HepG2 (cell line): Measurements from ENCODE around the gene ZNF655. TPM values are rescaled to one million over a fixed set of nuclear protein-coding genes. Genes with fewer than 3 reads are reported as not detected.

Experiments
- ATAC-seq: fragments of 200-7000 bp; cut with Tn5 transposase; 3 replicates; pipeline ENCODE4 v1.9.1; 2020; ENCODE audit warnings: mild to moderate bottlenecking, moderate library complexity
- BruUV-seq: library from RNA; stranded (reverse); fragments of 400-500 nt; replicated peaks from 2 replicates; lab custom pipeline; 2021; lab: Mats Ljungman, UMichigan
- CTCF ChIA-PET: fragments of 300-600 bp; formaldehyde crosslinking; extraction: SDS; loops from one replicate; lab custom pipeline; 2021; ENCODE audit warnings: low total read pairs, inconsistent platforms, low intra/inter-chr PET ratio; lab: Yijun Ruan, JAX
- POLR2A ChIA-PET: fragments of 350-600 bp; sonication (Branson Sonifier 250); formaldehyde crosslinking; loops from one replicate; lab custom pipeline; 2020; ENCODE audit warnings: antibody characterized with exemption, inconsistent platforms; lab: Yijun Ruan, JAX
- DNase-seq: peaks from one replicate; pipeline ENCODE4 v3.0.0-alpha.2; 2015; ENCODE audit warnings: low spot score
- FAIRE-seq: peaks from 3 replicates; lab custom pipeline; 2011; peaks lifted over from hg19 to GRCh38; lab: Jason Lieb, UNC
- H2AFZ ChIP-seq: one replicate; pipeline ENCODE4 v1.6.1; 2011; ENCODE audit warnings: low read length, inconsistent platforms
- H3K27ac ChIP-seq: fragments of 300-600 bp; 3 replicates; pipeline ENCODE4 v1.8.0; 2011; ENCODE audit warnings: mixed run types, mild to moderate bottlenecking, mixed read lengths, low read length, inconsistent platforms; ENCODE audit not compliant: insufficient read depth; ENCODE audit errors: extremely low read length
- H3K27me3 ChIP-seq, 2 experiments: fragments of 200-600 bp in 1 of 2; 2 replicates in 1 of 2; 3 replicates in 1 of 2; pipeline versions ENCODE4 v1.6.0 to v1.8.0; 2011; ENCODE audit warnings: low read length in 2 of 2, mild to moderate bottlenecking in 2 of 2, moderate library complexity in 2 of 2, inconsistent platforms in 1 of 2; ENCODE audit not compliant: insufficient read depth in 2 of 2, control insufficient read depth in 1 of 2
- H3K36me3 ChIP-seq, 2 experiments: fragments of 200-600 bp in 1 of 2; replicated peaks in 1 of 2; 2 replicates in 1 of 2; 3 replicates in 1 of 2; pipeline versions ENCODE4 v1.5.1 to v1.8.0; 2011; ENCODE audit warnings: low read length in 2 of 2, inconsistent platforms in 1 of 2; ENCODE audit not compliant: insufficient read depth in 2 of 2, control insufficient read depth in 1 of 2
- H3K4me1 ChIP-seq: 2 replicates; pipeline ENCODE4 v1.5.1; 2012; ENCODE audit warnings: low read length, inconsistent platforms; ENCODE audit not compliant: insufficient read depth
- H3K4me2 ChIP-seq: 2 replicates; pipeline ENCODE4 v1.6.0; 2011; ENCODE audit warnings: low read depth, low read length, inconsistent platforms
- H3K4me3 ChIP-seq, 3 experiments: fragments of 200-600 bp in 1 of 3; sonication (generic), shearing (Covaris generic) in 1 of 3; replicated peaks in 1 of 3; 2 replicates each; pipeline ENCODE4 v1.5.1; 2011 to 2016; ENCODE audit warnings: low read length in 3 of 3, inconsistent platforms in 2 of 3, low read depth in 2 of 3, mild to moderate bottlenecking in 2 of 3, control low read depth in 1 of 3, mixed read lengths in 1 of 3; ENCODE audit not compliant: insufficient read depth in 1 of 3
- H3K79me2 ChIP-seq: one replicate; pipeline ENCODE4 v1.6.1; 2011; ENCODE audit warnings: low read length, inconsistent platforms; ENCODE audit not compliant: insufficient read depth
- H3K9ac ChIP-seq: 2 replicates; pipeline ENCODE4 v1.6.0; 2011; ENCODE audit warnings: mild to moderate bottlenecking, low read depth, low read length, inconsistent platforms; ENCODE audit not compliant: insufficient read depth
- H3K9me3 ChIP-seq: 2 replicates; pipeline ENCODE4 v1.5.1; 2012; ENCODE audit warnings: mild to moderate bottlenecking, low read length
- H4K20me1 ChIP-seq: 2 replicates; pipeline ENCODE4 v1.6.0; 2011; ENCODE audit warnings: inconsistent platforms, mild to moderate bottlenecking, low read length, moderate library complexity; ENCODE audit not compliant: insufficient read depth
- BORCS8-MEF2B ChIP-seq: sonication (generic); formaldehyde crosslinking; IDR thresholded peaks from 2 replicates; pipeline ENCODE4 v1.8.0; 2022; ENCODE audit warnings: mild to moderate bottlenecking, missing genetic modification reagents
- CHCHD3 ChIP-seq: sonication (generic); formaldehyde crosslinking; IDR thresholded peaks from 2 replicates; pipeline ENCODE4 v1.8.0; 2022; ENCODE audit warnings: mild to moderate bottlenecking, missing genetic modification reagents, moderate library complexity
- FOXP1 ChIP-seq, 2 experiments: fragments of 450-650 bp in 1 of 2; IDR thresholded peaks; 2 replicates each; pipeline ENCODE4 v1.6.1; 2017 to 2018; ENCODE audit warnings: antibody characterized with exemption in 1 of 2
- GATAD1 ChIP-seq: IDR thresholded peaks from 2 replicates; pipeline ENCODE4 v1.6.1; 2016; ENCODE audit warnings: missing genetic modification reagents, missing compliant biosample characterization
- KDM6A ChIP-seq: IDR thresholded peaks from 2 replicates; pipeline ENCODE4 v1.6.1; 2016; ENCODE audit warnings: low read depth
- MBNL3 ChIP-seq: fragments of 250-450 bp; sonication (Bioruptor Pico); conservative IDR thresholded peaks from 2 replicates; pipeline ENCODE4 v1.8.0; 2022; ENCODE audit warnings: mild to moderate bottlenecking, inconsistent platforms
- MYC ChIP-seq: sonication (generic); formaldehyde crosslinking; IDR thresholded peaks from 2 replicates; pipeline ENCODE4 v1.9.0; 2021; ENCODE audit warnings: missing genetic modification reagents, borderline replicate concordance
- TSC22D2 ChIP-seq: sonication (generic); formaldehyde crosslinking; IDR thresholded peaks from 2 replicates; pipeline ENCODE4 v1.5.1; 2020; ENCODE audit warnings: missing genetic modification reagents, mild to moderate bottlenecking, borderline replicate concordance
- ZMYM2 ChIP-seq: sonication (generic); formaldehyde crosslinking; IDR thresholded peaks from 2 replicates; pipeline ENCODE4 v1.8.0; 2022; ENCODE audit warnings: mild to moderate bottlenecking, missing genetic modification reagents
- ZNF205 ChIP-seq: IDR thresholded peaks from 2 replicates; pipeline ENCODE4 v1.6.1; 2018; ENCODE audit warnings: missing biosample characterization, missing genetic modification reagents
- ZNF33B ChIP-seq: sonication (generic); formaldehyde crosslinking; IDR thresholded peaks from 2 replicates; pipeline ENCODE4 v1.5.1; 2020; ENCODE audit warnings: mild to moderate bottlenecking, missing genetic modification reagents
- WGBS: methylation state at CpG from one replicate; pipeline ENCODE4 v1.1.6; 2017; ENCODE audit warnings: low lambda C conversion rate; 5-methylcytosine and 5-hydroxymethylcytosine counted together
- in situ Hi-C: cut with HindIII; loops from 2 replicates; pipeline ENCODE4 v1.10.0; 2017; ENCODE audit warnings: low pct_unique_long_range_greater_than_20kb; ENCODE audit not compliant: extremely low pct_ligation_motif_present
- intact Hi-C: fragments of 100-400 bp; cut with micrococcal nuclease; formaldehyde crosslinking; loops from one replicate; pipeline ENCODE4 v1.10.0; 2022; ENCODE audit not compliant: unreplicated experiment
- polyA plus RNA-seq, 8 experiments: library from polyadenylated mRNA; depleted of rRNA in 3 of 8; stranded (reverse) in 7 of 8; unstranded in 1 of 8; fragments of >200 nt; fragmentation: Illumina TruSeq in 4 of 8; extraction: Trizol in 4 of 8; gene quantifications; 2 replicates each; pipeline versions ENCODE4 v1.2.1 to v1.2.3, GENCODE V29; 2011 to 2016; ENCODE audit warnings: low read depth in 4 of 8, missing spikeins in 1 of 8, mixed read lengths in 1 of 8; ENCODE audit not compliant: insufficient read depth in 1 of 8
- total RNA-seq, 5 experiments: library from RNA; depleted of rRNA; stranded (reverse); fragments of >200 nt; fragmentation: Illumina TruSeq; extraction: Trizol; gene quantifications; 2 replicates each; pipeline ENCODE4 v1.2.3, GENCODE V29; 2016; ENCODE audit warnings: low read depth in 1 of 5
- TF ChIP-seq, protein P1 (sequence below): sonication (generic); formaldehyde crosslinking; IDR thresholded peaks from 2 replicates; pipeline ENCODE4 v1.4.0; 2020; ENCODE audit warnings: missing genetic modification reagents, mild to moderate bottlenecking, borderline replicate concordance
- TF ChIP-seq, protein P2 (sequence below): sonication (generic); formaldehyde crosslinking; IDR thresholded peaks from 2 replicates; pipeline ENCODE4 v1.8.0; 2022; ENCODE audit warnings: missing genetic modification reagents, mild to moderate bottlenecking, inconsistent platforms, borderline replicate concordance

ZNF655 gene
- total and polyA plus RNA-seq, 2 of the 13 experiments (the other 11 are each of a cell fraction or from before 2014, with no cell fraction given): 53.4 to 75.6 TPM

- Histone ChIP-seq H3K27me3 (no peaks in the 10 kb centered on the region; a peak in 1 of 5 replicates), H3K4me1 (peaks cover 32% of the 10 kb centered on the region), H3K9me3 (no peaks in the 10 kb centered on the region), H2AFZ (no peak overlapping the region), H4K20me1 (peaks cover 5% of the 10 kb centered on the region; the same call in 1 of the 2 replicates), H3K4me2 (no peak overlapping the region), H3K27ac (no peak overlapping the region), H3K9ac (no peak overlapping the region), H3K4me3 (no peak overlapping the region), H3K79me2 (peaks cover 32% of the 10 kb centered on the region), H3K36me3 (peaks cover 20 to 59% of the 10 kb centered on the region in 2 experiments)
- DNase-seq (no peak), FAIRE-seq (no peak), ATAC-seq (no peak)
- 82% methylated on average over 10 of the region's 10 CpGs for WGBS
- ChIA-PET POLR2A (interaction anchor here (0.6 to 1.1 kb wide), 3 partner anchors 9 to 59 kb away, joined by 4 to 5 read pairs (median 4); partner anchors contain the start of genes FAM200A and ZKSCAN5), CTCF (no interaction called here)
- TF ChIP-seq MYC (CRISPR knock-in tag): no peak
- no peak for TF ChIP-seq FOXP1 (IDR thresholded peaks at IDR 0.05)
- TF ChIP-seq FOXP1 (CRISPR knock-in tag; IDR thresholded peaks at IDR 0.05): no peak
- TF ChIP-seq, protein P1, sequence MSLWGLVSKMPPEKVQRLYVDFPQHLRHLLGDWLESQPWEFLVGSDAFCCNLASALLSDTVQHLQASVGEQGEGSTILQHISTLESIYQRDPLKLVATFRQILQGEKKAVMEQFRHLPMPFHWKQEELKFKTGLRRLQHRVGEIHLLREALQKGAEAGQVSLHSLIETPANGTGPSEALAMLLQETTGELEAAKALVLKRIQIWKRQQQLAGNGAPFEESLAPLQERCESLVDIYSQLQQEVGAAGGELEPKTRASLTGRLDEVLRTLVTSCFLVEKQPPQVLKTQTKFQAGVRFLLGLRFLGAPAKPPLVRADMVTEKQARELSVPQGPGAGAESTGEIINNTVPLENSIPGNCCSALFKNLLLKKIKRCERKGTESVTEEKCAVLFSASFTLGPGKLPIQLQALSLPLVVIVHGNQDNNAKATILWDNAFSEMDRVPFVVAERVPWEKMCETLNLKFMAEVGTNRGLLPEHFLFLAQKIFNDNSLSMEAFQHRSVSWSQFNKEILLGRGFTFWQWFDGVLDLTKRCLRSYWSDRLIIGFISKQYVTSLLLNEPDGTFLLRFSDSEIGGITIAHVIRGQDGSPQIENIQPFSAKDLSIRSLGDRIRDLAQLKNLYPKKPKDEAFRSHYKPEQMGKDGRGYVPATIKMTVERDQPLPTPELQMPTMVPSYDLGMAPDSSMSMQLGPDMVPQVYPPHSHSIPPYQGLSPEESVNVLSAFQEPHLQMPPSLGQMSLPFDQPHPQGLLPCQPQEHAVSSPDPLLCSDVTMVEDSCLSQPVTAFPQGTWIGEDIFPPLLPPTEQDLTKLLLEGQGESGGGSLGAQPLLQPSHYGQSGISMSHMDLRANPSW (CRISPR knock-in tag): no peak
- TF ChIP-seq TSC22D2: no peak
- TF ChIP-seq BORCS8-MEF2B: no peak
- TF ChIP-seq, protein P2, sequence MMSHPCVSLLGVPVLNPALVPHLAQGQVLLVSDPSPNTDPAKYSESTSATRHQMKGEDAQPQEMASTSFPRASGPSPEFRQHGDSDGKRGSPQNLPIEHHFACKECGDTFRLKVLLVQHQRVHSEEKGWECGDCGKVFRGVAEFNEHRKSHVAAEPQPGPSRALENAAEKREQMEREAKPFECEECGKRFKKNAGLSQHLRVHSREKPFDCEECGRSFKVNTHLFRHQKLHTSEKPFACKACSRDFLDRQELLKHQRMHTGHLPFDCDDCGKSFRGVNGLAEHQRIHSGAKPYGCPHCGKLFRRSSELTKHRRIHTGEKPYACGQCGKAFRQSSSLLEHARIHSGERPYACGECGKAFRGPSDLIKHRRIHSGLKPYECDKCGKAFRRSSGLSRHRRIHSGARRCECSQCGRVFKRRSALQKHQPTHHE: no peak
- TF ChIP-seq MBNL3 (CRISPR knock-in tag): no peak
- TF ChIP-seq GATAD1 (CRISPR knock-in tag): no peak
- no peak for TF ChIP-seq ZNF33B (CRISPR knock-in tag)
- no peak for TF ChIP-seq ZMYM2 (CRISPR knock-in tag)
- no peak for TF ChIP-seq ZNF205 (CRISPR knock-in tag)
- no peak for TF ChIP-seq KDM6A
- no peak for TF ChIP-seq CHCHD3 (CRISPR knock-in tag)
- in situ Hi-C loops (no loop called here), intact Hi-C loops (no loop called here)
- BruUV-seq: no TSS peak
Observed at GRCh38 chr7:99563650-99564049, 5.2 kb downstream of the ZNF655 start.
